GM19438 (cell line): Measurements from ENCODE around the gene FOXN1.

Source experiments
- ATAC-seq: cut with Tn5 transposase; IDR thresholded peaks from one replicate; pipeline ENCODE4 v1.9.1; 2021; ENCODE audit warnings: low read depth; ENCODE audit not compliant: unreplicated experiment

FOXN1 gene

DNA sequence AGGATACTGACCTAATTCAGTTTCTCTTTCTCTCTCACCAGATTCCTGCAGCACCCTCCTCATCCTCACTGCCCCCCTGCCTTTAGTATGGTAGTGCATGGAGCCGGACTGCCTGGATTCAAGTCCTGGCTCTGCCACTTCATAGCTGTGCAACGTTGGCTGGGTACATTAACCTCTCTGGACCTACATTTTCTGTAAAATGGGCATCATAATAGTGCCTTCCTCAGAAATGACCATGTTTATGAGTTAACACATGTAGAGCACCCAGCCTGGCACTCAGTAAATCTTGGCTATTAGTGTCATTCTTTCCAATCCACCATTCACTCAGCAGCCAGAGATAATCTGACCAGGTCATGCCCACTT is 39.0 kb downstream of the FOXN1 start:
- no peak for ATAC-seq

DNA sequence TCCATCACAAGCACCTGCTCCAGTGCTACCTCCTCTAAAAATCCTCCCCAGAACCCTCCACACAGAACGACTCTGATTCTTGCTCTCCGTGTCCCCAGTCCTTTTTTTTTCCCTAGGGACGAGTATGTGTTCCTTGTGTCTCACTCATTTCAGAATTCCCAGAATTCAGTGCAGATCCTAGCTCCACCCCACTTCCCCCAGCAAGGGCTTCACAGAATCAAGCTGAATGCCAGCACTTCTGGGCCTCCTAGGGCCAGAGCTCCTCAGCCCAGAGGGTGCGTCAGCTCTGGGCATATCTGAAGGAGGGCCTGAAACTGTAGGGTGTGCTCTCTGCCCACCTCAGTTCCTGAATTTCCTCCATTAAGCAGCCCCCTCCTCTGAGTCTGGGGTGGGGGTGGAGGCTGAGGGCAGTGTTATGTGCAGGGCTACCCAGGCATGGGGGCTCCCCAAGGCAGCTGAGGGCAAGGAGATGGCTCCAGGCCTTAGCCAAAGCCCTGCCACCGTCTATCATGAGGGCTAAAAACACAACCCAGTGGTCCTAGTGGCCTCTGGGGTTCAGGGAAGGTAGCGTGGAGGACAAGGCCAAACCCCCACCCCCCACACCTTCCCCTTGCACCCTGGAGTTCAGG is 39.8 kb downstream of the FOXN1 start:
- no peak for ATAC-seq

DNA sequence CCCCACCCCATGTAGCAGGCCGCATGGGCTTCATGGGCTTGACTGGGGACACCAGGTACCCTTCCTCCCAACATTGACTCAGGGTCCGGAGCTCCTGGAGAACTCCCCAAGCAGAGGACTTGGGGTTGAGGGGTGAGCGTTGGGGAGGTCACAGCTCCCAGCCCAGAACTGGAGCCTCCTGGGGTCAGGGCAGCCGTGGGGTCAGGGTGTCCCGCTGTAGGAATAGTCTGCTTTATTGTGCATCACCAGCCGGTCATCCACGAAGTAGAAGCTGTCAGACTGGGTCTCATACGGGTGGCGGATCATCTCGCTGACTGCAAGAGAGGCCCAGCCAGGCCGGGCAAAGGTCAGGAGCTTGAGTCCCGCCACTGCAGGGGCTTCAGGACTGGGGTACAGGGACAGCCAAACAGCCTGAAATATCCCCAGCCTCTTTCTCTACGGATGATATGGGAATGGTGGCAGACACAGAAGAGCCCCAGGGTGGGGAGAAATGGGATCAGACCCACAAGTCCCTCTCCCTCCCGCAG is 41.0 kb downstream of the FOXN1 start:
- no peak for ATAC-seq

DNA sequence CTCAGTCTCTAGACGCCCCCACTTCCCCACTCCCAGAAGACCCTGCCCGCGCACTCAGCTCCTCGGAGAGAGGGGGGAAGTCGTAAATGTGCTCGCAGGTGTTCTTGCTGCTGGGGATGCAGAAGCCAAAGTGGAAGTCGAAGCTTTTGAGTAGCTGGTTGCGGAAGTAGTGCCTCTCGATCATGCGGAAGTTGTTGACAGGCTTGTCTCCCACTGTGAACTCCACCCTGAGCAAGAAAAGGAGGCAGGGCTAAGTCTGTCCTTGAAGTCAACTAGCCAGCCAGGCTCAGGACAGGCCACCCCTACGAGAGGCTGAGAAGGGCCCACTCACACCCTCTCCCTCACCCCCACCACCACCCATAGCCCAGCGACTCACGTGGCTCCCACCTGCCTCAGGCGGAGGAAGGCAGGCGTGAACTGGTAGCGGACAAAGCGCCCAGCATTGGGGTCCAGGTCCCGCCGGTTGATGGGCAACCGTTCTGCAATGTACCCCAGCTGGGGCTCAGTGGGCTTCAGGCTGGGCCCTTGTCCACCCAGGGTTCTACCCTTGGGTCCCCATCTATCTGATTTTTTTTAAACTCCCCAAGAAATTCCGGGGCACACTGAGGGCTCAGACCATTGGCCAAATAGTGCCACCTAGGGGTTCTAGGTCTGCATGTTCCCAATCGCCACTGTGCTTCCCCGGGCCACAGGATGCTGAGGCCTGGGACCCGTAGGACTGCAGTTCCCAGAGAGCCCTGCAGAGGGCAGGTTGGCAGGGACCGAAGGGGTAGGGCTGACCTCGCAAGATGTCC is 41.7 kb downstream of the FOXN1 start:
- ATAC-seq: no peak

DNA sequence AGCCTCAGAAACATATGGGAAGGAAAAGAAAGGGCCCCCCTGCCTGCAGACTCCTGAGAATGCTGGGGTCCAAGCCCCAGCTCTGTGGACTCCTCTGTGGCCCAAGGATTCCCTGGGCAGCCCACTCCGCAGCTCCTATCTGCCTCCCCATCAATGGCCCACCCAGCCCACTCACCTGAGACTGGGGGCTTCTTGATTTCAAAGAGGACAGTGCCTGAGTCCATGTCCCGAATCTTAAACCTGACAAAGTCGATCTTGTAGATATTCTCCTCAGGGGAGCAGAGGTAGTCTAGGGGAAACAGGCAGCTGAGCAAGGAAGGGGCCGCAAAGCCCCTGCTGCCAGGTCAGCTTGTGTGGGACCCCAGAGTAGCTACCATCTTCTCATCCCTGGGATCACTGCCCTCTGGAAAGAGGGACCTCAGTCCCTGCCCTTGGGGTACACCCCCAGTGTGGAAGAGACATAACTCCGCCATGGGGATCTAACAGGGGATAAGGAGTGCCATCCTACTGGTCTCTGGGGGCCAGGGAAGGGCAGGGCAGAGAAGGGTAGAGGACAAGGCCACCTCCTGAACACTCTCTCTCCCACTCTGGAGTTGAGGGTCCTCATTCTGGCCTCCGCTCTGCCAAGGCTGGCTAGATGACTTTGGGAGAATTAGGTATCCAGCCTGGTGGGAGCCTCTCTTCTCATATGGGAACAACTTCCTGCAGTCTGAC is 42.4 kb downstream of the FOXN1 start:
- ATAC-seq: no peak

DNA sequence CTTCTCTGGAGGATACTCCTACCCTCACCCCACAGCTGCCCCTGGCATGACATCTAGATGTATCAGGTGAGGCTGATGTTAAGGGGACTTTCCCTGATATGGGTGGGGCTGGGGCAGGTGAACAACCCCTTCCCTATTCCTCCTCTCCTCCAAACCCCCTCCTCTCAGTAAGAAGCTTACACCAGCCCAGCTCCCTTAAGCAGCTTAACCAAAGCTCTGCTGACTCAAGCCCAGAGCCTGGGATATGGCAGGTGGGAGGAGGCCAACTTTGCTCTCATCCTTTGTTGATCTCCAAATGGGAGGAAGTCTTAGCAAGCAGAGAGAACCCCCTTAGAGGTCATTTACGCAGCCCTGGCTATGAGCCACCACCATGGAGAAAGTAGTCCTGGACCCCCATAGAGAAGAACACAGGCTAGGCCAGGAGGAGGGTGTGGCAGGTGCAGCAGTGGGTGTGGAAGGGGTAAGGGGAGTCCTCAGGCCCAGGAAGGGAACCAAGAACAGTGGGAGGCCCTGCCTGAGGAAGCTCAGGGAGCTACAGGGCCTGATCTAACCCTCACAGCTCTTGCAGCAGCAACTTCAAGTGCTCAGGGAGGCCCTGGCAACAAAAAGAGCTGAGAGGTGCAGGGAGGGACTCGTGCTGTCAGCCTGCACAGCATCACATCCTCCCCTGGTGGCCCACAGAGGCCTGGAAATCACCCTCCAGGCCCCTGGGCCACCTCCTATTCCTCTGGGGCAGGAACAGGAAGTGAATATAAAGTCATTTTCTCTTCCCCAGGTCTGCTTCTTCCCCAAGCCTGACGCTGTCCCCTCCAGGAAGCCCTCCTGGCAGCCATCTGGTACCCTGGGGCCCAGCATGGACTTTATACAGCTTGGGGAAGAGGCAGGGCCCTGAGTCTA is 43.3 kb downstream of the FOXN1 start:
- no peak for ATAC-seq

DNA sequence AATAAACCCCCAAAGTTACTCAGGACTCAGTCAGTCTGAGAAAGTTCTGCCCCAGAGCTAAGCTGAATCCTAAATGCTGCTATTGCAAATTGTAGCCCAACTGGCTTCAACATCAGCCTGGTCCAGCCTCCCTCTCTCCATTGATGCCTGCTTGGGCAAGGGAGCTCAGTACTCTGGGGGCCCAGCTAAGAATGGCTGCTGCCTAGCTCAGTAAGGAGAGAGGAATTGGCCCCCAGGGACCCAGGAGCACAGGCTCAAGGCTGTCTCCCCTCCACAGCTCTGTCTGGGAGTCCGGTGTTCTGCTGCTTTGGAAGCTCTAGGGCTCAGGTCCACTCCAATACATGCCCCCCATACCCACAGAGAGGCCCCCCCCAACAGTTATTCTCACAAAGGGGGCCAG is 44.7 kb downstream of the FOXN1 start:
- no peak for ATAC-seq

DNA sequence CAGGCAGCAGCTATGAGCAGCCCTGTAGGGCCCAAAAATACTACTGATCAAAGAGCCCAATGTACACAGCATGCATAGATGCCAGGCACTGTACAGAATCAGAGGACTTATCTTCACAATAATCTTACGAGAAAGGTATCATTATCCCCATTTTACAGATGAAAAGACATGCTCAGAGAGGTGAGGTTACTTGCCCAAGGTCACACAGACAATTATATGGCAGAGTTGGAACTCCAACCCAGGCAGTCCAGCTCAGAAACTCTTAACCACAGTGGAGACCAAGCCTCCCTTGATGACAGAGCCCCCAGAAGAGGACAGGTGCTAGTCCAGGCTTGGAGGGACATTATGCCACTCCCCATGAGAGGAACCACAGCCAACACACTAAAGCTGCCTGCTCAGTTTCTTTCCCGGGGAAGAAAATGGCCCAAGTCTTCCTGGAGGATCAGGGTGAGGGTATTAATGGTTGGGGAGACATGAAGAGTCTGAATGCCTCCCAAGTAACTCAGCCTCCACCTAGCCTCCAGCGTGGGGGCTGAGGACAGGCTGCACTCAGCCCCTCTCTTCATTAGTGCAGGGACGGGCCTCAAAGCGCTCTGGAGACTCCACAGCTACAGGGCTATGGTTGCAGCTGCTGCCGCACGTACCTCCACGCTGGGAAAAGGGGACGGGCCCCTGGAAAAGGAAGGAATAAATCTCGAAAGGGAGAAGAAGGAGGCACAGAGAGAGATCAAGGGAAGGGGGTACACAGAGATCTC is 45.5 kb downstream of the FOXN1 start:
- ATAC-seq: peak; percentile 5

DNA sequence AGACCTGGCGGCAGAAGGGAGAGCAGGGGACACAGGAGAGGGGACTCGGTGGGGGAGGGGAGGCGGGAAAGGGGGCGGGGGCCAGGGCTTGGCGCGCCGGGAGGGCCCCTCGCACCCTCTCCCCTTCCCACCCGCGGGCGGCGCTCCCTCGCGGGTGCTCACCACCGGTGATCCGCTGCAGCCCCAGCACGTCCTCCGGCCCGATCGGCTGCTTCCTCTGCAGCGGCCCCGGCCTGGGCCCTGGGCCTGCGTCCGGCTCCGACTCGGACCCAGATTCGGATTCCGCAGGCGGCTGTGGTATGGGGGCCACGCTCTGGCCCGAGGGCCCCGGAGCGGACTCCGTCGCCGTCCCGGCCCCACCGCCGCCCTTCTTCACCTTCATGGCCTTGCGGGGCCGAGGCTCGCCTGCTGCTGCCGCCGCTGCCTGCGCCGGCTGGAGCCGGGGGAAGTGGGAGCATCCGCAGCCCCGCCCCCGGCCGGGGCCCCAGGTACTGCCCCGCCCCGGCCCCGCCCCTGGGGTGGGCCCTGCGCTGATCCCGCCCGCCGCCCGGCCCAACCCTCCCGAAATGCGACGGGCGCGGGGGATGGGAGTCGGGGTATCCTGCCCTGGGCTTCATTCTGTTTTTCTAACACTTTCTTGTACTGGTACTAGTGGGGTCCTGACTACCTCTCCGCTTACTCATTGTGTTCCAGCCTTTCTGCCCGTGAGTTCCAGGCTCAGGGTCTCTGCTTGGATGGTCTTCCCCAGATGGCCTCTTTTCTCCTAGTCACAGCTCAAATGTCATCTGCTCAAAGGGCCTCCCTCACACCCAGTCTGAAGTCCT is 46.2 kb downstream of the FOXN1 start, which contains the start of gene UNC119:
Gene UNC119 (minus strand): TSS at position 449 of the 824 bp plus-strand sequence. CDS start 67 bp downstream, at position 382.
- ATAC-seq: peak; percentile 47

DNA sequence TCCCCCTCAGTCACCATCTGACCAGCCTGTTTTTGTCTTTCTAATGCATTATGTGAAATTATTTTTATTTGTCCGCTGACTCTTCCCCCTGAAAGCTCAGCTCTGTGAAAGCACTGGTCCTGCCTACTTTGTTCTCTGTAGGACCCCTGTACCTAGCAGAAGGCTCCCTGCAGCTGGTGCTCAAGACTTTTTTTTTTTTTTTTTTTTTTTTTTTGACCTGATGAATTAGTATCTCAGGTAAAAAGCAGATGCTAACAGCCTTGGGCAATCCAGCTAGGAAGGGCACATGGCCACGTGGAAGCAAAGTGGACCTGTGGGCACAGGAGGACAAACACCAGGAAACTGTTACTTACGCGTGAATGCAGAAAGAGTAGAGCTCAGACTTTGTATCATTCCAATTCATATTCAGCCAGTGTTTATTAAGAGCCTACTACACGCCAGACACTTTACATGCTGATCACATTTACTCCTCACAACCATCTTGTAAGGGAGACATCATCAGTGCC is 46.9 kb downstream of the FOXN1 start:
- ATAC-seq: no peak

DNA sequence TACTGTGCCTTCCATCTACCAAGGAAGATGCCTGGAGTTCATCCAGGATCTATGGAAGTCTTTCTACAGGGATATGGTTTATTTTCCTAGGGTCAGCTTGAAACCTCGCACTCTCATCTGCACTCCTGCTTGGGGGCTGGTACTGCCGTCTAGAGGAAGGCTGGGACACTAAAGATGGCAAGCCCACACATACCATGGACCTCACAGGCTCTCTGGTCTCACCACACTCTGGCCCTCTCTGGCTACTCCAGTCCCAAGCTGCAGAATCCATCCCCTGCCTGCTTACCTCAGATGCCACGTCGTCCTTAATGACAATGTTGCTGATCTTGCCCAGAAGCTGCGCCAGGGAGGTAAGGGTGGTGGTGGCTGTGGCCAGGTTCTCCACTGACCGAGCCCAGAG is 48.4 kb downstream of the FOXN1 start:
- no peak for ATAC-seq

DNA sequence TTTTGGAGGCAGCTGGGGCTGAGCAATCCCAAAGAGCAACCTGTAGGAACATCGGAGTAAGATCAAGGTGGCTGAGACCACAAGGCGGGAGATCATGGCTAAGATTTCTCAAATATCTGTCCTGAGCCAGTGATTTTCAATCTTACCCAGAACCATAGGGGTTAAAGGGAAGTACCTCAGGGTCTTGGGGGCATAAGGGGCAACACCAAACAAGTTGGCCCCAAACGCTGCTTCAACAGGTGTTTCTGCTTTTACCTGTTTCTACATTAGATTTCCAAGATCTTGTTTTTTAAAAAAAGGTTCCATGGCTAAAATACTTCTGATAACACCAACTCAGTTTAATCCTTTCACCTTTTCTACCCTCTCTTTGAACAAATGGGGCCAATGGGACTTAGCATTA is 48.9 kb downstream of the FOXN1 start:
- no peak for ATAC-seq

DNA sequence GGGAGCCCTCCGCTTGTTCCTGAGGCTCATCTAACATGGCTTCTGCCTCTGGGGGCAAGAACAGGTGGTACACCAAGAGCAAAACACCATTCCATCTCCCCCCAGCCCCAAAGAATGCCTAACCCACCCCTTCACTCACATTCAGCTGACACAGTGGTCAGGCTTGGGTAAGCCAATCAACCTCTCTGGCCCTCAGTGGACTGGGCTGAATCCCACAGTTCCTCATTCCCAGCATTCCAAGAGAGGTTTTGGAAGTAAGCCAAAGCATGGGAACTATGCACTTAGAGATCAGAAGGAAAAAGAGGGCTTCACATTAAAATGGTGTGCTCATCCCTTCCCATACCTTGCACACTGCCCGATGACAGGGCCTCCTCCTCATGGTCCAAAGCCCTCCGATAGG is 57.3 kb downstream of the FOXN1 start:
- ATAC-seq: no peak

DNA sequence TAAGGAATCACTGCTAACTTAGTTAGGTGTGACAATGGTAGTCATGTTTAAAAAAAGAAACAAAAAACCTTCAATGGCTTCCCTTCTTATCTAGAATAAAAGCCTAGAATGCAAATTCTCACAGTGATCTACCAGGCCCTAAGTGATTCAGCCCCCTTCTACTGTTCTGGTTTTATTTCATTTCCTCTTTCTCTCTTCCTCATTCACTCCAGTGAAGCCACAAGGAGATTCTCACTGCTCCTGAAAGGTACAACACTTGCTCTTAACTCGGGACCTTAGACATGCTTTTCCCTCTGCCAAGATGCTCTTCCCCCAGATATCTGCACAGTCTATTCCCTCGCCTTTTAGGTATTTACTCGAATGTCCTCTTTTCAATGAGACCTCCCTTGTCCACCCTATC is 61.5 kb downstream of the FOXN1 start:
- ATAC-seq: no peak

DNA sequence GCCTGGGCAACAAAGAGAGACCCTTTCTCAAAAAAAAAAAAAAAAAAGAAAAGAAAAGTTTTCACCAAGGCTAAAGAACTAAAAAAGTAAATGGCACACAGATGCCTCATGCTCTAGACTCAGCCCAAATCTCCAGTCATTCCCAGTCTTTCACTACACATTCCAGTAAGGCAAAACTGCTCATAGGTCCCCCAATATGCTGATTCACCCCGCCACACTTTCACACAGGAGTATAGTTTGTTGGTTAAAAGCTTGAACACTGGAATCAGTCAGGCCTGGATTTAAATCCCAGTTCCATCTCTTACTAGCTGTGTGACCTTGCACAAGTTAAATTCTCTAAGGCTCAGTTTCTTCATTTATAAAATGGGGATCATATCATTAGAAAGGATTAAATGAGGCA is 63.3 kb downstream of the FOXN1 start:
- ATAC-seq: no peak

DNA sequence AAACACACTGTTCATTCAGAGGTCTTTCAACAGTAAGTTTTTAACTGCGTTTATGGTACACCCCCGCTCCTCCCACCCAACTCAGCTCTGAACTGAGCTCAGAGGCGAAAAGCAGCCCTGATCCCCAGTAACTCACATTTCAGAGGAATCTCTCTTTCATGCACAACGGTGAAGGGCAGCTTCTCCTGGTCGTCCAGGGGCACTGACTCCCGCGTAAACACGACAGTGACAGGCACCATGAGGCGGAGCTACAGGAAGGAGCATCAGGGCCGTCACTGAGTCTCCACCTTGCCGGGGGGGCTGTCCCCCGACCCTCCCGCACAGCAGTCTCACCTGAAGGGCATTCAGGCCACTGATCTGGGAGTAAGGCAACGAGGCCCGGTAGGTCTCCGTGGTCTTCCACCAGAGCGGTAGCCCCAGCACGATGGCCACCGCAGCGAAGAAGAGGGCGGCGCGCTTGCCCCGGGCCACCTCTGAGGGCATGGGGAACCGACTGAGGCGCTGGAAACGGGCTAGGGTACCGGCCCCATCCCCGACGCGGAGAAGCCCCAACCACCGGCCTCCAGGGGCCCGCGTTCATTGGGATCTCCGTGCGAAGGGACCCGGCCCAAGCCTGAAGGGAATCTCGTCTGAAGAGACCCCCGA is 64.7 kb downstream of the FOXN1 start:
- peak; percentile 9 for ATAC-seq

DNA sequence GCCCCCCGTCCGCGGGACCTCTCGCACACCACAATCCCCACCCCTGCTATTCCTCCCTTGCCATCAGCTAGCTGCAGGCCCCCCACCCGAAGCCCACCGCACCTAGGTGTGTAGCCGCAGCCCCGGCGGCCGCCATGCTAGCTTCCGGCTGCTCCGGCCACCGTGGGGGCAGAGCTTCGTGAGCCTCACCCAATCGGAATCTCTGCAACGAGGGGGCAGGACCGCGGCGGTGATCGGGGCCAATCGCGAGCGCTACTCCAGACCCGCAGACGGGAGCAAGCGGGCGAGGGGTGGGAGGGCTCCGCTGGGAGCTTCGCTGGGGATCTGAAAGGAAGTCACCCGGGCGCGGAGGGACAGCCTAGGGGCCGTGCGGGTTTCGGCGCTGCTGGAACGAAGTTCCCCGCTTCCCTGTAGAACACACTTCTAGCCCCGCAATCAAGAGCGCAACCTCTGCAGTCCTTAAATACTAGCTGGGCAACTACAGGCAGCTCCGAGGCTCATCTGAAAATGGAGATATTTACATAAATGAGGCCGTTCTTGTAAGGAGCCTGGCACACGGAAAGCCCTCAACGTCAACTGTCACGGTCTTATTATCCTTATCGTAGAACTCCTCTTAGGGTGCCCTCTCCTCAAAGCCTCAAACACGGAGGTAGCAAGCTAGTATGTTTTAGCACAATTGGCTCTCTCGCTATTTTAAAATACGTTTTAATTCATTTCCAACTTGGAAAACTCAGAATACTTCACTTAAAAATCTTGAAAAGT is 65.4 kb downstream of the FOXN1 start, which contains the start of gene PIGS:
Gene PIGS (minus strand): TSS at position 164 of the 762 bp plus-strand sequence. CDS start 28 bp downstream, at position 136.
- ATAC-seq: peak; percentile 79
